Stimulated activated CD4-positive, alpha-beta T cell treated with anti-CD3 and anti-CD28 coated beads, TNF-alpha, amount 100 ng/mL, for 48 hours (primary cell): Measurements from ENCODE around the gene SLC46A1.

Experiments
- DNase-seq, 3 donors: peaks; one replicate each; pipeline ENCODE4 v3.0.0-alpha.2; 2020; ENCODE audit warnings: low read depth in 3 of 3

SLC46A1 gene

DNA sequence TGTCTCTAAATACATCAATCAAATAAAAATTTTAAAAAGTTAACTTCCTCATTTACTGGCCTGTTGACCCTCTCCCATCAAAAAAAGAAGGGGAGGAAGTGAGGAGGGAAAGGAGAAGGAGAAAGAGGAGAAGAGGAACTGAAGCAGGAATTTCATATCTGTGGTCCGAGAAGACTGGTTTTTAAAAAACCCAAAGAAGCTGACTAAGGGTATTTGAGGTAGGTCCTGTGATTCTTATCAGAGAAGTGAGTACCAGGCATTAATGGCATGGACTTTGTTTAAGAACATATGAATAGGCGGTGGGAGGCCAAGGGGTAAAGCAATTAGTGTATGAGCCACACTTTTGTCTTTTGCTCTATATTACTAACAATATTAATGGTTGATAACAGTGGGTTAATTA, 2.0 kb downstream of the SLC46A1 start:
- DNase-seq = no peak

GRCh38 chr17:28402844-28403243, 3.2 kb downstream of the SLC46A1 start:
- DNase-seq = no peak

DNA sequence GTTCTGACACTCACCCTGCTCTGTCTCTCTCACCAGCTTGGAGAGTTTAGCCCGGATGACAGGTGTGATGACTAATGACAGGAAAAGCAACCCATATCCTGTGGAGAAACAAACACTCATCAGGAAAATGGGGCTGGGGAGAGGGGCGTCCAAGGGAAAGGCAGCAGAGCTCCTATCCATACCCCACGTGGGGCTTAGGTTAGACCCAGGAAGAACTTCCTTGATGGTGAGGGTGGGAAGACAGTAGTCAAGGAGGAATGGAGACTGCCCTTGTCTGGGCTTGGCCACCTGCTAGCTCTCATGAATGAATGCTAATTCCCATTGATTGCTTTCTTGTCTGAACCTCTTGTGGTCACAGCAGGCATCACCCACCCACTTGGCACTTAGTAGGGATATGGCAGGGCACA, 3.8 kb downstream of the SLC46A1 start:
- DNase-seq = no peak

- no peak for DNase-seq
Observed at GRCh38 chr17:28399808-28400207, 6.2 kb downstream of the SLC46A1 start.

DNA sequence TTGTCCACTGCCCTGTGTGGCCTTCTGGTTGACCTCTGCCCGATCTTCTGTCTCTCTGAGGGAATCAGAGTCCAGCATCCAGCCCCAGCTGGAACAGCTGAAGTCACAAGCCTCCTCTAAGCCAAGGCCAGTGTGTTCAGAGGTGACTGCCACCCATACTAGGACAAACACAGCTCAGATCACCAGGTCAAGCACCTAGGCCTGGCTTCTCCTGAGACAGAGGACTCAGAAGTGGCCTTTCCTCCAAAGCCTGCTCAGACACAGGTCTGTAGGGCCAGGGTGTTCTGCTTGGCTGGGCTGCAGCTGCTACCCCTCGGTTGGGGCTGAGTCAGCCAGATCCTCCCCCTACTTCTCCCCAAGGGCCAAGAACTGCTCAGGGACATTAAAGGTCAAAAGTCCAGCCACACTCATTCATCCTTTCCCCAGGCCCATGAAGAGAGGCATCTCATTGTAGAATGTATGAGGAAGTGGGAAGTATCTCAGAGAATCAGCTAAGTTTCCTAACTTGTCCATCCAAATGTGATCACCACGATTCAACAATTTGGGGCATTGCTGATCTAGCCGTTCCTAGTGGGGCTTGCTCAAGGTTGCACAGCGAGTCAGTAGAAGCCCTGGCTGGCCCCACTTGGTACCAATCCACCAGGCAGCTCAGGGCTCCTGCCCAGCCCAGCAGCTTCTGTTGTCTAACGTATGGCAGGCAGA, 7.6 kb downstream of the SLC46A1 start:
- no peak for DNase-seq

DNA sequence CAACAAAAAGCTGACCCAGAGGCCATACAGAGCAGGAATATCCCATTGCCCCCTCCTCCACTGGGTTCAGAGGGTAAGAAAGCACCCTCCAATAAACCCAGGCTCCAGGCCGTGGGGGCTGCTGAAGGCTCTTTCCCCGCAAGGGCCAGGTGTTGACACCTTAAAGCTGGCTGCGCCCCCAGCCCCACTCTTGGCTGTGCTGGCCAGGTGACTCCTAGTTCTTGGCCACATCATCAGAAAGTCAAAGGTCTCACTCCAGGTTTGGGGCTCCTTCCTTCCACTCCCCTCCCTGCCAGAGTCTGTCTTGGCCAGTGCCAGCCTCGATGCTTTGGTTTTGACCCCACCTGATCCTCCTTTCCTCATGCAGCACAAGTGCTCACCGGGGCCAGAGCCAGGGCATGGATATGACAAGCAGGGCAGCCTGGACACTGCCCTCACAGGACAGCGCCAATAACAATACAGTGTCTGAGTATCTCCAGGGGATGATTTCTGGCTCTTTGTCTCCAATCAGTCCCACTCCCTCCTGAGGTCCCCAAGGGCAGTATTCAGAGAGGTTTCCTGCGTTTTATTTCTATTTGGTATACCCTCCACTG, 8.2 kb downstream of the SLC46A1 start:
- no peak for DNase-seq

DNA sequence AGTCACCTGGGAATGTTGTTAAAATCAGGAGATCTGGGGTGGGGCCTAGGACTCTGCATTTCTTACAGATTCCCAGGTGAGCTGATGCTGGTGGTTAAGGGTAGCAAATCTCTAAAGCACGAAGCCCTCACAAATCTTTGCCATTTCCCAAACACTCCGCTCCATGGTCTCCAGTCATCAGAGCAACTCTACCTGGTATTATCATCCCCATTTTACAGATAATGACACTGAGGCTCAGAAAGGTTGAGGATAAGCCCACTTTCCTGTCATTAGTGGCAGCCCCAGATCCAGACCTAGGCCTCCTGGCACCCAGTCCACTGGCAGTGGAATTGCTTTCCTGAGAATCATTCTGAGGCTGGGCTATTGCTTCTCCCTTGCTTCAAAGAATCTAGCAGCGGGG, 8.7 kb downstream of the SLC46A1 start:
- no peak for DNase-seq

DNA sequence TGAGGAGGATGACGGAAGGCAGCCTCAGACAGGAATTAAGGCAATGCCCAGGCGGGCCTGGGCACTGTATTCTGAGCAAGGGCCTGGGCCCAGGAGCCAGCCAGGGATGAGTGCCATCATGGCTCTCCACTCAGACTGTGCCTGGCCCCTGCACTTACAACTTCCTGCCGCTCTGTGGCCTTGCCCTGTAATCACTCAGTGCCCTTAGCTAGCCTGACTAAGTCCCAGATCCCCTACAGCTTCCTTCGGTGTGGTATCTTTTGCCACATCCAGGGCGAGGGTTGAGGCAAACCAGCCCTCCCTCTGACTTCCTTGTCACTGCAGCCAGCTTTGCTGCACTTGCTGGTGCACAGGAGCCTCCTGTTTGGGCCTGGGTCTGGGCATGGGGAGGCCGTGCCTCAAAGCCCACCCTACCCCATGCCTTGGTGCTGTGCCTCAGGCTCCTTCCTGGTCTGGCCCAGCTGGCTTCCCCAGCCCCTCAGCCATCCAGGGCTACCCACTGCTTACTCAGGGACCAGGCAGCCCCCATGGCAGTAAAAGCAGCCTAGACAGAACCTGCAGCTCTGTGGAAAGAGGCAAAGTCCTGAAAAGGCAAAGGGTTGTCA, 9.3 kb downstream of the SLC46A1 start:
- DNase-seq = no peak

GRCh38 chr17:28395968-28396367, 10.0 kb downstream of the SLC46A1 start:
- no peak for DNase-seq

DNA sequence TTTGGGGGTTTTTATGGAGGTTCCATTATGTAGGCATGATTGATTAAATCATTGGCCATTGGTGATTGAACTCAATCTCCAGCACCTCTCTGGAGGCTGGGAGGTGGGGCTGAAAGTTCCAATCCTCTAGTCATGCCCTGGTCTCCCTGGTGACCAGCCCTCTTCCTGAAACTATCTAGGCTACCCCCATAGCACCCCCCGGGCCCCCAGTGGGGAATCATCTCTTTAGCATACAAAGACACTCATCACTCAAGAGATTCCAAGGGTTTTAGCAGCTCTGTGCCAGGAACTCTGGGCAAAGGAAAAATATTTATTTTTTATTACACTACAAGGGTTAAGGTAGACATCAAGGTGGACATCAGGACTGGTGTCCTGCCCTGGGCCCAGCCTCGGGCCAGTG, 10.6 kb downstream of the SLC46A1 start:
- no peak for DNase-seq

DNA sequence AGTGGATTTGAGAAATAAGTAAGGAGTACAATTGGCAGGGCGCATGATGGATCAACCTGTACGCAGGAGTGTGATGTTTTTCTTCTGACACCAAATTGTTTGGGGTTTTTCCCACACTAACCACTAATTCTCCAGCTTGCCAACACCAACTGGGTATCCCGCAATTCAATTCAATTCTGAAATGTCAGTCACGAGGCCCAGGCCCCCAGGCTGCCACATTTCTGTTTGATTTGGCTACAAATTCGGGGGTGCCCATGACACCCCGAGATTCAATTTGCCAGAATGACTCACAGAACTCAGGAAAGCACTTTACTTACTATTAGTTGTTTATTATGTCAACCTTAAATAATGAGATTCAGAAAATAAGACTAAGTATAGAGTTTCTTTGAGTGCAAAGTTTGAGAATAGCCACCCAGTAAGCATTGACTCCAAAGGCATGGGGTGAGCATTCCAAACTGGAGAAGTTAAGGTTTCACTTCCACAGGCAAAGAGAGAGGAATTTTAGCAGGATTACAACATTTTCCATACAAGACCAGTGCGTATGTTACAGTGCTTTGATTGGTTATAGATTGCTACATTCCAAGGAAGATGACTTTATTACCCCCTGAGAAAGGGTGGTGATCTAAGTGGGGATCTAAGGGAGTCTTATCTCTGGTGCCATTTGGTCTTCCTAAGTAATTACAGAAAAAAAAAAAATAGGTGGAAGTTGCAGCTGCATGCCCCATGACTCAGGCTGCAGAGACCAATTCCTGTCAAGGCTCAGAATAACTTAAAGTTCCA, 11.5 kb downstream of the SLC46A1 start:
- DNase-seq = no peak

DNA sequence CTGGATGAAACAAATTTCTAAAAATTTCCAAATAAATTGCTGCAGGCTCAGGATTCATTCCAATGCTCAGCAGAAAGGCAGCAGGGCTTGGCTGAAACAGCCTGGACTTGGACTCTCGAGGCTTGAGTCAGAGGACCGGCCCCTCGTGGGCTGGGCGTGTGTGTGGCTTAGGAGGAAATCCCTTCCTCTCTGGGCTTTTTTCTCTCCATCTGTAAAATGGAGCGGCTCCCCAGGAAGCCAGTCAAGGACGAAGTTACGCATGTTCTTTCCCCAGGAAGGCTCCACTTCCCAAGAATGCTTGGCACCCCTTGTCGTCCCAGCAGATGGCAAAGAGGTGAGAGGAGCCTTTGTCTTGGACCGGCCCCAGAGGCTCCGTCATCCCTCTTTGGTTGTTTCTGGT, 13.5 kb downstream of the SLC46A1 start:
- DNase-seq = no peak

GRCh38 chr17:28391401-28391800, 14.6 kb downstream of the SLC46A1 start:
- no peak for DNase-seq

GRCh38 chr17:28390984-28391383, 15.0 kb downstream of the SLC46A1 start:
- DNase-seq = no peak

- no peak for DNase-seq
Observed at GRCh38 chr17:28390563-28390962, 15.4 kb downstream of the SLC46A1 start.

GRCh38 chr17:28390141-28390540, 15.9 kb downstream of the SLC46A1 start:
- DNase-seq = no peak

DNA sequence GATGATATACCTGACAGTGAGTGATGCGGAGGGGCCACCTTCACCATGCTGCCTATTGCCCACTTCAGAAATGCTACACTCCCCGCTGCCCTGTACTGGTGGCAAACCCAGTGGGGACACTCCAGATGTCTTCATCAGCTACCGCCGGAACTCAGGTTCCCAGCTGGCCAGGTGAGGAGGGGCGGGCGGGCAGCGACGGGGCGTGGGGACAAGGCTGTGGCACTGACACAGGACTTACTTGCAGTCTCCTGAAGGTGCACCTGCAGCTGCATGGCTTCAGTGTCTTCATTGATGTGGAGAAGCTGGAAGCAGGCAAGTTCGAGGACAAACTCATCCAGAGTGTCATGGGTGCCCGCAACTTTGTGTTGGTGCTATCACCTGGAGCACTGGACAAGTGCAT, 17.9 kb downstream of the SLC46A1 start:
- no peak for DNase-seq

GRCh38 chr17:28386391-28386790, 19.6 kb downstream of the SLC46A1 start:
- no peak for DNase-seq

DNA sequence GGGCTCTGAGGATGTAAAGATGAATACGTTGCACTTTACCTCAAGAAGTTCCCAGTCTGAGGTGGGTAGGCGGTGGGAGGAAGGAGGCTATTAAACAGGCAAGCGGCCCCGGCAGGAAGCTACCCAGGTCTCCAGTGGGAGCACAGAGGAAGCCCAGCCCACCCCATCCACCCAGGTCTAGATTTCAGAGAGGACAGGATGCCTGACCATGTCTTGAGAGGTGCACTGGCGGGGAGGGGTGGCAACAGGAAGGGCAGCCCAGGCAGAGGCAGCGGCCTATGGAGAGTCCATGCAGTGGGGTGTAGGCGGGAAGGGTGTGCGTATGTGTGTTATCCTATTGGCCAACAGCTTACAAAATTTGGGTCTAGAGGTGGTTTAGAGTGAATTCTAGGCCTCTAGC, 20.6 kb downstream of the SLC46A1 start:
- DNase-seq = no peak

GRCh38 chr17:28385037-28385400, 21.0 kb downstream of the SLC46A1 start:
- no peak for DNase-seq

GRCh38 chr17:28384281-28385036, 21.6 kb downstream of the SLC46A1 start:
- DNase-seq = peak; percentile 39 to 52 (median 51)
